IPS-15b (cell line): ENCODE measurements around the gene IGF2BP3.

Source experiments
- H3K27me3 ChIP-seq: one replicate; pipeline ENCODE4 v1.6.1; 2013; ENCODE audit warnings: low read length; ENCODE audit not compliant: control insufficient read depth, insufficient read depth
- H3K36me3 ChIP-seq: one replicate; pipeline ENCODE4 v1.6.1; 2013; ENCODE audit warnings: low read length; ENCODE audit not compliant: control insufficient read depth, insufficient read depth
- H3K4me1 ChIP-seq: one replicate; pipeline ENCODE4 v1.6.1; 2013; ENCODE audit warnings: mild to moderate bottlenecking, low read length; ENCODE audit not compliant: control insufficient read depth, insufficient read depth
- H3K4me3 ChIP-seq: one replicate; pipeline ENCODE4 v1.5.1; 2013; ENCODE audit warnings: low read depth, low read length
- H3K9ac ChIP-seq: one replicate; pipeline ENCODE4 v1.6.1; 2013; ENCODE audit warnings: low read depth, mild to moderate bottlenecking, low read length
- H3K9me3 ChIP-seq: one replicate; pipeline ENCODE4 v1.6.1; 2013; ENCODE audit warnings: mild to moderate bottlenecking, low read length; ENCODE audit not compliant: control insufficient read depth, insufficient read depth

The IGF2BP3 gene

GRCh38 chr7:23260371-23260770 is 209.9 kb downstream of the IGF2BP3 start:
- Histone ChIP-seq H3K4me1 (no peaks in the 10 kb centered on the region), H3K36me3 (no peaks in the 10 kb centered on the region), H3K4me3 (no peak overlapping the region), H3K9ac (no peak overlapping the region), H3K27me3 (no peaks in the 10 kb centered on the region), H3K9me3 (no peaks in the 10 kb centered on the region)
